ENCODE data around the gene FBXW7.

DNA sequence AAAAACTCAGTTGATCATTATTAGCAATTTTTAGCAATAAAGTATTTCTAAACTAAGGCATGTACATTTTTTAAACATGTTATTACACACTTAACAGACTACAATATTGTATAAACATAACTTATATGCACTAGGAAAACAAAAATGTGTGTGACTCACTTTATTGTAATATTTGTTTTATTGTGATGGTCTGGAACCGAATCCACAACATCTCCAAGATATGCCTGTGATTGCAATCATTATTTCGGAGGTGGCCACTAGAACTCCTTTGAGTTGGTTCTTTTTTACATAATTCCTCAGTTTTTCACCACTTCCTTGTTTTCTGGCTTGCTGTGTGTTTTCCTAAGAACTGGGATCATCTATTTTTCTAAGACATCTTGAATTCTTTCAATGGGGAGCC, 53.7 kb downstream of the FBXW7 start:
- TF ChIP-seq RNF2 (IDR thresholded peaks at IDR 0.05; ENCODE audit: borderline replicate concordance, low read depth, low read length, missing control alignments, poor library complexity, severe bottlenecking) (no peak), CREB1 (IDR thresholded peaks at IDR 0.05) (no peak)
- TF ChIP-seq, protein P1, sequence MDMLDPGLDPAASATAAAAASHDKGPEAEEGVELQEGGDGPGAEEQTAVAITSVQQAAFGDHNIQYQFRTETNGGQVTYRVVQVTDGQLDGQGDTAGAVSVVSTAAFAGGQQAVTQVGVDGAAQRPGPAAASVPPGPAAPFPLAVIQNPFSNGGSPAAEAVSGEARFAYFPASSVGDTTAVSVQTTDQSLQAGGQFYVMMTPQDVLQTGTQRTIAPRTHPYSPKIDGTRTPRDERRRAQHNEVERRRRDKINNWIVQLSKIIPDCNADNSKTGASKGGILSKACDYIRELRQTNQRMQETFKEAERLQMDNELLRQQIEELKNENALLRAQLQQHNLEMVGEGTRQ (IDR thresholded peaks at IDR 0.05; ENCODE audit: low read length): no peak
- TF ChIP-seq, protein P2, sequence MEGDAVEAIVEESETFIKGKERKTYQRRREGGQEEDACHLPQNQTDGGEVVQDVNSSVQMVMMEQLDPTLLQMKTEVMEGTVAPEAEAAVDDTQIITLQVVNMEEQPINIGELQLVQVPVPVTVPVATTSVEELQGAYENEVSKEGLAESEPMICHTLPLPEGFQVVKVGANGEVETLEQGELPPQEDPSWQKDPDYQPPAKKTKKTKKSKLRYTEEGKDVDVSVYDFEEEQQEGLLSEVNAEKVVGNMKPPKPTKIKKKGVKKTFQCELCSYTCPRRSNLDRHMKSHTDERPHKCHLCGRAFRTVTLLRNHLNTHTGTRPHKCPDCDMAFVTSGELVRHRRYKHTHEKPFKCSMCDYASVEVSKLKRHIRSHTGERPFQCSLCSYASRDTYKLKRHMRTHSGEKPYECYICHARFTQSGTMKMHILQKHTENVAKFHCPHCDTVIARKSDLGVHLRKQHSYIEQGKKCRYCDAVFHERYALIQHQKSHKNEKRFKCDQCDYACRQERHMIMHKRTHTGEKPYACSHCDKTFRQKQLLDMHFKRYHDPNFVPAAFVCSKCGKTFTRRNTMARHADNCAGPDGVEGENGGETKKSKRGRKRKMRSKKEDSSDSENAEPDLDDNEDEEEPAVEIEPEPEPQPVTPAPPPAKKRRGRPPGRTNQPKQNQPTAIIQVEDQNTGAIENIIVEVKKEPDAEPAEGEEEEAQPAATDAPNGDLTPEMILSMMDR (IDR thresholded peaks at IDR 0.05; ENCODE audit: control extremely low read depth in 1 of 3, insufficient read depth in 1 of 3, low read depth in 1 of 3, low read length in 3 of 3): no peak
